T-helper 2 cell treated with Interferon-gamma antibody and Interleukin-4, amounts not matched to agents 5 μg/mL and 100 μg/mL, for 36 hours (primary cell): ENCODE data around the gene PTDSS2.
"Not testable (repeated sequence)": the region's sequence is repeated elsewhere in the genome, so short reads cannot be mapped to it uniquely, and the experiment has no call there.

Experiments
- DNase-seq: peaks from one replicate; pipeline ENCODE4 v3.0.0; 2021; ENCODE audit warnings: low spot score
- H3K27ac Mint-ChIP-seq: one replicate; pipeline ENCODE4 v1.8.0; 2021; ENCODE audit warnings: mild to moderate bottlenecking, mixed read lengths
- H3K27me3 Mint-ChIP-seq: one replicate; pipeline ENCODE4 v1.8.0; 2021; ENCODE audit warnings: low read depth, mixed read lengths
- H3K36me3 Mint-ChIP-seq: one replicate; pipeline ENCODE4 v1.8.0; 2021; ENCODE audit warnings: low read depth, mixed read lengths
- H3K4me1 Mint-ChIP-seq: one replicate; pipeline ENCODE4 v1.8.0; 2021; ENCODE audit warnings: low read depth, mixed read lengths
- H3K4me3 Mint-ChIP-seq: one replicate; pipeline ENCODE4 v1.8.0; 2022; ENCODE audit warnings: mild to moderate bottlenecking, moderate library complexity, mixed read lengths
- H3K9me3 Mint-ChIP-seq: one replicate; pipeline ENCODE4 v1.8.0; 2021; ENCODE audit warnings: mixed read lengths

The PTDSS2 gene

DNA sequence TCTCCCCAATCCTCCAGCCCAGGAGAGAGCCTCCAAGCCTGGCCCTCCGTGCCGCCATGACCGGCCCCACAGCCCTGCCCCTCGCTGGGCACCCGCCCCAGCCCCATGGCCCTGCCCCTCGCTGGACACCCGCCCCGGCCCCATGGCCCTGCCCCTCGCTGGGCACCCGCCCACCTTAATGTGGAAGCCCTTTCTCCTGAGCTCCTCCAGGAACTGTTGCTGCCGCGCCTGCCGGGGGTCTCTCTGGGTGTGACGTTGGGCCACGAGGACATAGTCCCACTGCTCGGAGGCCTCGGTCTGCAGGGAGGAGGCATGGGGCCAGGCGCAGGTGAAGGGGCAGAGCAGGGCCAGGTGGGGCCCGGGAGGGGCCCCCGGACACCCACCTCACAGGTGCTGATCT, 16.4 kb upstream of the PTDSS2 start:
- H3K4me1 Mint-ChIP-seq = no peaks in the 10 kb centered on the region
- H3K36me3 Mint-ChIP-seq = peaks cover 4% of the 10 kb centered on the region
- no peak overlapping the region for H3K4me3 Mint-ChIP-seq
- no peak for DNase-seq
- H3K27ac Mint-ChIP-seq = no peak overlapping the region
- H3K27me3 Mint-ChIP-seq = no peaks in the 10 kb centered on the region
- H3K9me3 Mint-ChIP-seq = no peaks in the 10 kb centered on the region

DNA sequence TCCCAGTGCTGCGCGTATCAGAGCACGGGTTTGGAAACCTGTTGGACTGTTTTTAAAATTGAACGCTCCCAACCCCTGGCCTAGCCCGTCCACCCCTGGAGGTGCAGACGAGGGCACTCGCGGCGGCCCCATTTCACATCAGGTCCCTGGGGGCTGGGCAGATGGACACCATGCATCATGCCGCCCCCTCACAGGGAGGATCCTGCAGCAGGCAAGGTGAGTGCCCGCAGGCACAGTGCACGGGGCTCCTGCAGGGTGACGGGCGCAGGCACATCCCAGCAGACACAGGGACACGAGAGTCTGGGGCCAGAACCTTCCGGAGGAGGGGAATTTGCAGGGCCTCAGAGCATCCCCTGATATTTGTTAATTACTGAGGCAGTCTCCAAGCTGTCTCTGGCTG, 15.6 kb upstream of the PTDSS2 start:
- Mint-ChIP-seq H3K27me3 (no peaks in the 10 kb centered on the region), H3K36me3 (no peaks in the 10 kb centered on the region), H3K4me3 (no peak overlapping the region), H3K4me1 (no peaks in the 10 kb centered on the region), H3K27ac (no peak overlapping the region), H3K9me3 (no peaks in the 10 kb centered on the region)
- DNase-seq = no peak

DNA sequence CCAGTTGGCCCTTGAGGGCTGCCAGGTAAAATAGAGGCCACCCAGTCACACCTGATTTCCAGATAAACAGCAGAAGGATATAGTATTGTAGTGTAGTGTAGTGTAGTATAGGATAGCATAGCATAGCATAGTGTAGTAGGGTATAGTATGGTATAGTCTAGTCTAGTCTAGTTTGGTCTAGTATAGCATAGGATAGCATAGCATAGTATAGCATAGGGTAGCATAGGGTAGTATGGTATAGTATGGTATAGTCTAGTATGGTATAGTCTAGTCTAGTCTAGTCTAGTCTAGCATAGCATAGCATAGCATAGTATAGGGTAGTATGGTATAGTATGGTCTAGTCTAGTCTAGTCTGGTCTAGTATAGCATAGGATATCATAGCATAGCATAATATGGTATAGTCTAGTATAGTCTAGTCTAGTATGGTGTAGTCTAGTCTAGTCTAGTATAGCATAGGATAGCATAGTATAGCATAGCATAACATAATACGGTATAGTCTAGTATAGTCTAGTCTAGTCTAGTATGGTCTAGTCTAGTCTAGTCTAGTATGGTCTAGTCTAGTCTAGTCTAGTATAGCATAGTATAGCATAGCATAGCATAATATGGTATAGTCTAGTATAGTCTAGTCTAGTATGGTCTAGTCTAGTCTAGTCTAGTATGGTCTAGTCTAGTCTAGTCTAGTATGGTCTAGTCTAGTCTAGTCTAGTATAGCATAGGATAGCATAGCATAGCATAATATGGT, 14.9 kb upstream of the PTDSS2 start:
- H3K27ac Mint-ChIP-seq, DNase-seq, H3K4me1 Mint-ChIP-seq: not testable (repeated sequence)

DNA sequence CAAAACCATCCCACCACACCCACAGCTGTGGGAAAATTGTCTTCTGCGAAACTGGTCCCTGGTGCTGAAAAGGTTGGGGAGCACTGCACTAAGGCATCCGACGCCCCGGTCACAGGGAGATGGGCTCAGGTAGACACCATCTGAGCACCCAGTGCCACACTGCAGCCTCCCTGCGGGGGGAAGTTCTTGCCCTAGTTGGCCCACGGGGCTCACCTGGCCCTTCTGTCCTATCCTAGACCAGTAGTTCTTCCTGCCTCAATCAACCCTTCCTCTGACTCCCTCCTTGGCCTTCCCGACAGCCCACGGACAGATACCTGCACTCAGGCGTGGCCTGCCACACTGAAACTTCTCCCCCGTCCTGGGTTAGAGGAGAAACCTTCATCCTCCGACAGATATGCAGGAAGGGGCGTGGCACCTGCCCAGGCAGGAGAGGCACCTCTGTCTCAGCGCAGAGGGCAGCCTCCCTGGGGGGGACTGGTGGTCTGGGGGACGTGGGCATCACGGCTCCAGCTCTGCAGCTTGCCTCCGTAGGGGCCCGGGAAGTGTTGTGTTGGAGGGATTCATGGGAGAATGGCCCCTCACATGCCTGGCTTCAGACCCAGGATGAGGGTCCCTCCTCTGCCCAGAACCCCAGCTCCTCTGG, 12.7 kb upstream of the PTDSS2 start:
- H3K27me3 Mint-ChIP-seq = no peaks in the 10 kb centered on the region
- H3K9me3 Mint-ChIP-seq = no peaks in the 10 kb centered on the region
- H3K4me3 Mint-ChIP-seq = no peak overlapping the region
- no peaks in the 10 kb centered on the region for H3K36me3 Mint-ChIP-seq
- no peak overlapping the region for H3K27ac Mint-ChIP-seq
- peaks cover 10% of the 10 kb centered on the region for H3K4me1 Mint-ChIP-seq
- no peak for DNase-seq

More for the DNA sequence above, 14.9 kb upstream of the PTDSS2 start:
- not testable (repeated sequence) for H3K36me3 Mint-ChIP-seq, H3K9me3 Mint-ChIP-seq, H3K4me3 Mint-ChIP-seq, H3K27me3 Mint-ChIP-seq

DNA sequence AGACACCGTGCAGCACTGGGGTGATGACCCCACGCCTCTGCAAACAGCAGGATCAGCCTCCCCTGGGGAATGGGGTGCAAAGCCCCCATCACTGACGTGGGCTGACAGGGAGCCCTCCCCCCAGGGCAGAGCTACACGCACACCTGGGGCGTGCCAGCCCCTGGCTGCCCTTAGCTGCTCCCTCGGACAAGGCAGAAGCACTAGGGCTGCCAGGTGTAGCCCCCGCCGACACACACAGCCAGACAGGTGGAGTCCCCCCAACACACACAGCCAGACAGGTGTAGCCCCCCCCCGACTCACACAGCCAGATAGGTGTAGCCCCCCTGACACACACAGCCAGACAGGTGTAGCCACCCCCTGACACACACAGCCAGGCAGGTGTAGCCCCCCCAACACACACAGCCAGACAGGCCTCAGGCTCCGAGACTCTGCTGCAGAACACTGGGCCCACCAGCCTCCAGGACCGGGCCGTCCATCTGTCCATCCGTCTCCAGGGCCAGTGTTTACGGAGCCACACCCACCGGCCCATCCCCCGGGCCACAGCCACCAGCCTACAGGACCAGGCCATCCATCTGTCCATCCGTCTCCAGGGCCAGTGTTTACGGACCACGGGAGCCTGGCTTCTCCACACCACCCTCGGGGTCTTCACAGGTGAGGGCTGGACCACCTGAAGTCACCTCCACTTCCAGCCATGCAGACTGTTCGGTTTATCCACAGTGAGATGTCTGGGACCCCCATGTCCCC, 11.8 kb upstream of the PTDSS2 start:
- Mint-ChIP-seq H3K27me3 (no peaks in the 10 kb centered on the region), H3K4me1 (peaks cover 10% of the 10 kb centered on the region), H3K36me3 (no peaks in the 10 kb centered on the region), H3K27ac (no peak overlapping the region), H3K9me3 (no peaks in the 10 kb centered on the region), H3K4me3 (no peak overlapping the region)
- DNase-seq = no peak

DNA sequence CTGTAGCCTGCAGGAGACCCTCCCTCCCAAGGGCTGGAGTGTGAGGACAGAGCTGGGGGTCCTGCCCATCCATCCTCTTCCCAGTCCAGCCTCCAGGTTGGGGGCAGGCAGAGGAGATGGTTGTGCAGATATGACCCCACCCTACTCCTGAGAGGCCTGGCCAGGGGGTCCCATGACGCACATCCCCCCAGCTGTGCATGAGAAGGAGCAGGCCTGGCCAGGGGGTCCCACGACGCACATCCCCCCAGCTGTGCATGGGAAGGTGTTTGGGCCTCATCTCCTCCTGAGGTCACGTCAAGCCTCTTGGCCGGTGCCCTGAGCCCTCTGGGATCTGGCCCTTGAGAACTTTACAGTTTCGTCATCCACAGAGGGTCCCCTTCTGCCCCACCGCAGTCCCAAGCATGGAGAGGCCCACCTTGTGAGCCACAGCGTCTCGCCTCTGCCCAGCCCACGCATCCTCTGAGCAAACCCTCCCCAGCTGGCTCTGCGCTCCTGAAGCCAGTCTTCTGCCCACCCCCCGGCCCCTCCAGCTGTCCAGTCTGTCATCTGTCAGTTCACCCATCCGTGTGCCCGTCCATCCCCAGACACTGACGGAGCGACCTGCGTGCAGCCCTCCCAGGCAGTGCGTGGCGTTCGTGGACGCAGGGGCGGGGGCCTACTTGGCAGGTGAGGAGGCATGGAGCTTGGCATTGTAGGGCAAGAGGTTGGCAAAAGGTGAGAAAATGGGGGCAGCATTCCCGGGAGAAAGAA, 10.6 kb upstream of the PTDSS2 start:
- Mint-ChIP-seq H3K27me3 (no peaks in the 10 kb centered on the region), H3K4me3 (no peak overlapping the region)

DNA sequence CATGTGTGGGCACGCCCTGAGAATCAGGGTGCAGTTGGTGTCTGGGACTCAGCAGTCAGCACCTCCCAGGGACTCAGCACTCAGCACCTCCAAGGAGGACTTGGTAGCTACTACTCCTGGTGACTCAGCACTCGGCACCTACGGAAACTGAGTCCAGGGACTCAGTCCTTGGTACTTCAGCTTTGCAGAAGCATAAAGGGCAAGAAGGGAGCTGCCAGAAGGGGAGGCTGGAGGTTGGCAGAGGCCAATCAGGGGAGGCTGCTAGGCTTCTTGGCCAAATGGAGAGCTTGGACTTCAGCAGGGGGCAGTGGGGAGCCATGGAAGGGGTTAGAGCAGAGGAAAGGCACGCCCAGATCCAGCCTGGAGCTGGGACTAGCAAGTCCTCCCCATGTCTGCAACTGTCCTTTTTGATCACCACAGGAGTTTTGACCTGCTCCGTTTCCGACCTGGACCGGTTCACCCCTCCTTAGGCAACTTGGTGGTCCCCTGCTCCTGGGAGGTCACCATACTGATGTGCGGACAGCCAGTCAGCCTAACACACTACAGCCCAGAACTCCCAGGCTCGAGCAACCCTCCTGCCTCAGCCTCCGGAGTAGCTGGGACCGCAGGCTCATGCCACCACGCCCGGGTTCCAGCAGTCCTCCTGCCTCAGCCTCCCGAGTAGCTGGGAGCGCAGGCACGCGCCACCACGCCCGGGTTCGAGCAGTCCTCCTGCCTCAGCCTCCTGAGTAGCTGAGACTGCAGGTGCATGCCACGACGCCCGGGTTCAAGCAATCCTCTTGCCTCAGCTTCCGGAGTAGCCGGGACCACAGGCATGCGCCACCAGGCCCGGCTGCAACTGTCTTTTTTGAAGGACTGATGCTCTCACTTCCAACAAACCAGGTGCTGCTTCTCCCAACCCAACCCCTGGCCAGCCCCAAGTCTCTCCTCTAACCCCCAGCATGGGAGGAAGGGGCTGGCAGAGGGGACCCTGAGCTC, 9.7 kb upstream of the PTDSS2 start:
- no peak for DNase-seq

More for the DNA sequence above, 10.6 kb upstream of the PTDSS2 start:
- no peak for DNase-seq
- Mint-ChIP-seq H3K9me3 (no peaks in the 10 kb centered on the region), H3K4me1 (peaks cover 10% of the 10 kb centered on the region), H3K27ac (no peak overlapping the region), H3K36me3 (no peaks in the 10 kb centered on the region)

DNA sequence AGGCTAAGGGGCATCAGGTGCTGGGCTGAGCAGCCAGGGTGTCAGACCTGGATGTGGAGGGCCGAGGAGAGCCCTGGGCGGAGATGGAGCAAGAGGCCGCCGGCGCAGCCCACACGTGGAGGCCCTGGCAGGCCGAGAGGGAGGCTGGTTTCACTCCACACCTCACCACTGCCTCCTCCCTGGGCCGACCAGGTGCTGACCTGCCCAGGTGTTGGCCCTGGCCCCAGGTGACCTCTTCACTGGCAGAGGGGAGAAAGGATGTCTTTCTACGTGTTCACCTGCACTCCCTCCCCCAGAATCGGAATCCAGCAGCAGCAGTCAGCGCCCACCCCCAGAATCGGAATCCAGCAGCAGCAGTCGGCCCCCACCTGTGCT, 9.0 kb upstream of the PTDSS2 start:
- H3K27ac Mint-ChIP-seq = peak overlapping the region; percentile 39
- H3K9me3 Mint-ChIP-seq = no peaks in the 10 kb centered on the region
- H3K4me3 Mint-ChIP-seq = peak overlapping the region; percentile 83
- no peak for DNase-seq
- H3K36me3 Mint-ChIP-seq = no peaks in the 10 kb centered on the region
- H3K4me1 Mint-ChIP-seq = peaks cover 10% of the 10 kb centered on the region
- no peaks in the 10 kb centered on the region for H3K27me3 Mint-ChIP-seq

More for the DNA sequence above, 9.7 kb upstream of the PTDSS2 start:
- Mint-ChIP-seq H3K27me3 (no peaks in the 10 kb centered on the region), H3K9me3 (no peaks in the 10 kb centered on the region), H3K4me3 (peak overlapping the region; percentile 83), H3K27ac (peak overlapping the region; percentile 20), H3K4me1 (peaks cover 10% of the 10 kb centered on the region), H3K36me3 (no peaks in the 10 kb centered on the region)

DNA sequence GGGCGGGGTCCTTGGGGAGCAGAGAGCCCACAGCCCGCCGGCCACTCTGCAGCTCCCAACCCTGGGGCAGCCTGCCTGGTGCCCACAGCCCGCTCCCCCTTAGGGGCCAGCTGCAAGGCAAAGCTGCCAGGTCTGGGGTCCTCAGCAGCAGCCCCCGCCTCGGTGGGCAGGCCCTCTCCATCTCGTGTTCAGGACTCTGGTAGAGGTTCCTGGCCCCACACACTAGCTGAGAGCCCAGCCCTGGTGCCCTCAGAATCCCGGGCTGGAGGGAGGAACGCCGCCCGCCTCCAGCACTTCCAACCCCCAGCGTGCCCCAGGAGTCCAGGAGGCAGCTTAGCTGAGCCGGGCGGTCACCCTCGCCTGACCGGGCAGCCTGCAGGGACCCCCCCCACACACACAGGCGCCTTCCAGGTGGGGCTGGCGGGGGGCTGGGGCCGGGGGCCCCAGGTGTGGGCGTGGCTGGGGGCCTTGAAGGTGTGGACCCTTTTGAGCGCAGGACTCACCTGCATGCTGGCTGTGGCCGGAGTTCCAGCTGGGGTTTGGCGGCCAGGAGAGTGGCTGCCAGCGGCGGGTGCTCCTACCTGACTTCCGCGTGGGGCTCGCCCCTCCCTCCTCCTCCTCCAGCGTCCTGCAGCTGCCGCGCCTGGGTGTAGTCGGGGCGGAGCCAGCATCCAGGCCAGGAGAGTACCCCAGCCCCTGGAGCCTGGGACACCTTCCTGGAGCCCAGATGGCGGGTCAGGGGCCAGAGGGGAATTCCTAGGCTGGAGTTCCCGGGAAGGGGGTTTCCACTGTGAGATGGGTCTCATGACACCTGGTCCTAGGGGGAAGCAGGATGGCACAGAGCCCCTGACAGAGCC, 8.4 kb upstream of the PTDSS2 start, which contains the start of gene ANO9:
ANO9 (minus strand) TSS at position 594 of the 857 bp plus-strand sequence; CDS start at position 509, 85 bp downstream.
- Mint-ChIP-seq H3K4me3 (peak within 1 kb of the TSS; percentile 83), H3K27me3 (no peaks in the 10 kb centered on the region), H3K4me1 (peaks cover 10% of the 10 kb centered on the region), H3K36me3 (no peaks in the 10 kb centered on the region), H3K9me3 (no peaks in the 10 kb centered on the region), H3K27ac (peak within 1 kb of the TSS; percentile 39)
- DNase-seq = peak; percentile 53

DNA sequence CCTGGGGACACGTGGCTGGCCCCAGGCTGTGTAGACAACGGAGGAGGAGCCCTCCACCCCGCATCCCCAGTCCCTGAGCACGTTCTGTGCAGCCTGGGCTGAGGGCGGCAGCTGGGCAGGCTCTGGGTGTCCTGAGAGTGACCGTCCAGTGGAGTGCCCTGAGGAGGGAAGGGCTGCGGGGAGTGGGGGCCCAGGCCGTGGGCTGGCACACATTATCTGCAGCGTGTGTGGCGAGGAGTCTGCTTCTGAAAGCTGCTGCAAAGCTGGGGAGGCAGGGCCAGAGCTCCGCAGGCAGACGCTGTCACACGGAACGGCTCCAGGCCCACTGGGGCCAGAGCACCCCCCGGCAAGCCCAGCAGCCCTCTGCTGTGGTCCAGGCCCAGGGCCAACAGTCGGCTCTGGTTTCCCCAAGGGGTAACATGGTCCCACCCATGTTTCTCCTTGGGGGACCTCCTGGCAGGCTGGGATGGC, 7.4 kb upstream of the PTDSS2 start:
- peaks cover 10% of the 10 kb centered on the region for H3K4me1 Mint-ChIP-seq
- no peaks in the 10 kb centered on the region for H3K9me3 Mint-ChIP-seq
- no peak for DNase-seq
- H3K36me3 Mint-ChIP-seq = no peaks in the 10 kb centered on the region
- H3K4me3 Mint-ChIP-seq = no peak overlapping the region
- no peaks in the 10 kb centered on the region for H3K27me3 Mint-ChIP-seq
- no peak overlapping the region for H3K27ac Mint-ChIP-seq

DNA sequence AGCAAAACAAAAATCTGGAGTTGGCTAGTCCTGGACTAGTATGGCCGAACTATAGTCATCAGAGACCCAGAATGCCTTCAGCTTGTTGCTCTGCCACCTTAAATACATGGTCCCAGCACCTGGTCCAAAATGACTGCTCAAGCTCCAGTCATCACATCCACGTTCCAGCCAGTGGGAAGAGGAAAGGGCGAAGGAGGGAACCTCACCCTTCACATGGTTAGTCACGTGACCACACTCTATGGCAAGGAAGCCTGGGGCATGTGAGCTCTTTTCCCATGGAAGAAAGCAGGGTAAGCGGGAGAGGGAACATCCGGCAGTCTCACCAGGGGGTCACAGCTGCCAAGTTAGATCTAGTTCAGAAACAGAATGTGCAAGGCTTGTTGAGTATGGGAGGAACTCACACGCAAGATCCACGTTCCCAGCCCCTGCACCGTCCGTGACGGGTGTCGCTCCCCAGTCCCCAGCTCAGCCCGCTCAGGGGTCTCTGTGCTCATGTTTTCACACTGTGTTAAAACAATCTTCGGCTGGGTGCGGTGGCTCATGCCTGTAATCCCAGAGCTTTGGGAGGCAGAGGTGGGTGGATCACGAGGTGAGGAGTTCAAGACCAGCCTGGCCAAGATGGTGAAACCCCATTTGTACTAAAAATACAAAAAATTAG, 6.4 kb upstream of the PTDSS2 start:
- no peaks in the 10 kb centered on the region for H3K9me3 Mint-ChIP-seq
- no peaks in the 10 kb centered on the region for H3K36me3 Mint-ChIP-seq
- no peak overlapping the region for H3K27ac Mint-ChIP-seq
- peaks cover 11% of the 10 kb centered on the region for H3K4me1 Mint-ChIP-seq
- no peak overlapping the region for H3K4me3 Mint-ChIP-seq
- DNase-seq = no peak
- no peaks in the 10 kb centered on the region for H3K27me3 Mint-ChIP-seq
